ENCODE data around the gene USP17L15.
"Not testable (repeated sequence)": the region's sequence is repeated elsewhere in the genome, so short reads cannot be mapped to it uniquely, and the experiment has no call there.

- TF ChIP-seq CTCF (conservative IDR thresholded peaks at IDR 0.05 in 1 of 2, IDR thresholded peaks at IDR 0.05 in 1 of 2; ENCODE audit: extremely low read depth in 1 of 2, insufficient read depth in 1 of 2, low read depth in 1 of 2, low read length in 2 of 2); EZH2 (IDR thresholded peaks at IDR 0.05; ENCODE audit: borderline replicate concordance, low read length): not testable (repeated sequence)
These were observed 9.4 kb downstream of the USP17L15 start, which contains the start of gene USP17L17 for GRCh38 chr4:9243579-9243978.
